ENCODE data around the gene RELL2. TPM values are rescaled to one million over a fixed set of nuclear protein-coding genes. Genes with fewer than 3 reads are reported as not detected.

Gene RELL2
- total RNA-seq, 4 donors from 2014 or later = 2.3 to 5.4 (median 2.8) TPM

GRCh38 chr5:141597814-141598213 is 39.0 kb upstream of the RELL2 start:
- 86 to 93% methylated on average over 2 of the region's 2 CpGs for WGBS, 2 donors (ENCODE audit: low coverage in 1 of 2)
- Histone ChIP-seq H3K27ac (no peak overlapping the region), H3K36me3 (peaks cover 0 to 7% of the 10 kb centered on the region in 2 donors), H3K4me1 (peaks cover 0 to 12% (median 0%) of the 10 kb centered on the region in 3 donors), H3K4me3 (no peak overlapping the region), H3K9me3 (no peaks in the 10 kb centered on the region), H3K27me3 (no peaks in the 10 kb centered on the region)
- TF ChIP-seq, protein P1, sequence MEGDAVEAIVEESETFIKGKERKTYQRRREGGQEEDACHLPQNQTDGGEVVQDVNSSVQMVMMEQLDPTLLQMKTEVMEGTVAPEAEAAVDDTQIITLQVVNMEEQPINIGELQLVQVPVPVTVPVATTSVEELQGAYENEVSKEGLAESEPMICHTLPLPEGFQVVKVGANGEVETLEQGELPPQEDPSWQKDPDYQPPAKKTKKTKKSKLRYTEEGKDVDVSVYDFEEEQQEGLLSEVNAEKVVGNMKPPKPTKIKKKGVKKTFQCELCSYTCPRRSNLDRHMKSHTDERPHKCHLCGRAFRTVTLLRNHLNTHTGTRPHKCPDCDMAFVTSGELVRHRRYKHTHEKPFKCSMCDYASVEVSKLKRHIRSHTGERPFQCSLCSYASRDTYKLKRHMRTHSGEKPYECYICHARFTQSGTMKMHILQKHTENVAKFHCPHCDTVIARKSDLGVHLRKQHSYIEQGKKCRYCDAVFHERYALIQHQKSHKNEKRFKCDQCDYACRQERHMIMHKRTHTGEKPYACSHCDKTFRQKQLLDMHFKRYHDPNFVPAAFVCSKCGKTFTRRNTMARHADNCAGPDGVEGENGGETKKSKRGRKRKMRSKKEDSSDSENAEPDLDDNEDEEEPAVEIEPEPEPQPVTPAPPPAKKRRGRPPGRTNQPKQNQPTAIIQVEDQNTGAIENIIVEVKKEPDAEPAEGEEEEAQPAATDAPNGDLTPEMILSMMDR (IDR thresholded peaks at IDR 0.05) = no peak
- TF ChIP-seq POLR2AphosphoS5 (IDR thresholded peaks at IDR 0.05) = no peak
- no peak for TF ChIP-seq POLR2A (IDR thresholded peaks at IDR 0.05)
- no peak for TF ChIP-seq EP300 (IDR thresholded peaks at IDR 0.05)
- ATAC-seq = no peak

- peaks cover 0 to 14% (median 2%) of the 10 kb centered on the region in 3 donors for H3K4me1 ChIP-seq
- H3K4me3 ChIP-seq = no peak overlapping the region
- TF ChIP-seq POLR2A (IDR thresholded peaks at IDR 0.05) (no peak), EP300 (IDR thresholded peaks at IDR 0.05) (no peak), POLR2AphosphoS5 (IDR thresholded peaks at IDR 0.05) (no peak)
- TF ChIP-seq, protein P1 (IDR thresholded peaks at IDR 0.05) = no peak
- WGBS, 2 donors (ENCODE audit: low coverage in 1 of 2) = 38 to 55% methylated on average over 3 of the region's 3 CpGs
- H3K27me3 ChIP-seq = no peaks in the 10 kb centered on the region
- peaks cover 0 to 7% of the 10 kb centered on the region in 2 donors for H3K36me3 ChIP-seq
- H3K9me3 ChIP-seq = no peaks in the 10 kb centered on the region
- H3K27ac ChIP-seq = peak overlapping the region in 2 of 4 donors; percentile 13 to 22
- ATAC-seq = peak; percentile 43
Observed at GRCh38 chr5:141598391-141599345, 38.1 kb upstream of the RELL2 start.

- Histone ChIP-seq H3K27me3 (no peaks in the 10 kb centered on the region), H3K27ac (no peak overlapping the region), H3K4me1 (peaks cover 0 to 43% (median 13%) of the 10 kb centered on the region in 3 donors), H3K4me3 (no peak overlapping the region), H3K9me3 (no peaks in the 10 kb centered on the region), H3K36me3 (no peaks in the 10 kb centered on the region)
- ATAC-seq = no peak
- TF ChIP-seq, protein P1 (IDR thresholded peaks at IDR 0.05) = no peak
- no peak for TF ChIP-seq POLR2A (IDR thresholded peaks at IDR 0.05)
- TF ChIP-seq EP300 (IDR thresholded peaks at IDR 0.05) = no peak
- no peak for TF ChIP-seq POLR2AphosphoS5 (IDR thresholded peaks at IDR 0.05)
- WGBS, 2 donors (ENCODE audit: low coverage in 1 of 2) = 81% methylated on average over 1 of the region's 1 CpG; no CpG with 5 or more reads in 1 of the 2 donors
Observed at GRCh38 chr5:141602606-141603005, 34.2 kb upstream of the RELL2 start.

- H3K4me1 ChIP-seq = peaks cover 0 to 34% (median 13%) of the 10 kb centered on the region in 3 donors
- no peak overlapping the region for H3K4me3 ChIP-seq
- peak overlapping the region; percentile 47 to 64 (median 56) for H3K27ac ChIP-seq
- TF ChIP-seq POLR2AphosphoS5 (IDR thresholded peaks at IDR 0.05) = peak; percentile 15
- no peak for TF ChIP-seq EP300 (IDR thresholded peaks at IDR 0.05)
- ATAC-seq = peak; percentile 96
- no peaks in the 10 kb centered on the region for H3K27me3 ChIP-seq
- WGBS, 2 donors (ENCODE audit: low coverage in 1 of 2) = 44 to 46% methylated on average over 4 to 6 of the region's 6 CpGs
- no peaks in the 10 kb centered on the region for H3K36me3 ChIP-seq
- H3K9me3 ChIP-seq = no peaks in the 10 kb centered on the region
Observed at GRCh38 chr5:141603923-141604717, 32.7 kb upstream of the RELL2 start.
